CD14-positive monocyte (primary cell): ENCODE measurements around the gene NOS1. TPM values are rescaled to one million over a fixed set of nuclear protein-coding genes. Genes with fewer than 3 reads are reported as not detected.
"Not testable (repeated sequence)": the region's sequence is repeated elsewhere in the genome, so short reads cannot be mapped to it uniquely, and the experiment has no call there.

Experiments used
- DNase-seq, 3 donors: peaks; one replicate each; pipeline ENCODE4 v3.0.0-alpha.2; 2011 to 2022
- H2AFZ ChIP-seq: 2 replicates; pipeline ENCODE4 v1.6.0; 2012; ENCODE audit warnings: mild to moderate bottlenecking, low read depth, low read length, inconsistent platforms; ENCODE audit not compliant: insufficient read depth, poor library complexity, severe bottlenecking
- H3K27ac ChIP-seq, 2 donors: 1 replicate in 1 of 2; 2 replicates in 1 of 2; pipeline ENCODE4 v1.5.1; 2012 to 2013; ENCODE audit warnings: low read length in 2 of 2, control low read depth in 1 of 2, inconsistent platforms in 1 of 2, low read depth in 1 of 2, mild to moderate bottlenecking in 1 of 2
- H3K27me3 ChIP-seq, 2 donors: one replicate each; pipeline versions ENCODE4 v1.6.0 to v1.6.1; 2011 to 2013; ENCODE audit warnings: low read length in 2 of 2; ENCODE audit not compliant: control insufficient read depth in 2 of 2, insufficient read depth in 2 of 2
- H3K36me3 ChIP-seq, 2 donors: replicated peaks in 1 of 2; 1 replicate in 1 of 2; 2 replicates in 1 of 2; pipeline versions ENCODE4 v1.5.1 to v1.6.1; 2012 to 2013; ENCODE audit warnings: low read length in 2 of 2, control low read depth in 1 of 2, inconsistent platforms in 1 of 2, mild to moderate bottlenecking in 1 of 2; ENCODE audit not compliant: insufficient read depth in 2 of 2, control insufficient read depth in 1 of 2
- H3K4me1 ChIP-seq, 2 donors: 1 replicate in 1 of 2; 2 replicates in 1 of 2; pipeline versions ENCODE4 v1.5.1 to v1.6.1; 2012 to 2013; ENCODE audit warnings: low read length in 2 of 2, control low read depth in 1 of 2, inconsistent platforms in 1 of 2, mild to moderate bottlenecking in 1 of 2, moderate library complexity in 1 of 2; ENCODE audit not compliant: insufficient read depth in 2 of 2, control insufficient read depth in 1 of 2
- H3K4me2 ChIP-seq: replicated peaks from 2 replicates; pipeline ENCODE3; 2012; ENCODE audit warnings: low read length, moderate library complexity, mild to moderate bottlenecking; ENCODE audit not compliant: poor library complexity, severe bottlenecking; ENCODE audit errors: extremely low read depth
- H3K4me3 ChIP-seq, 3 experiments: fragments of 200-600 bp in 1 of 3; sonication (generic) in 1 of 3; replicated peaks in 1 of 3; 1 replicate in 2 of 3; 2 replicates in 1 of 3; pipeline ENCODE4 v1.5.1; 2011 to 2013; ENCODE audit warnings: low read length in 3 of 3, mild to moderate bottlenecking in 3 of 3, control low read depth in 2 of 3, low read depth in 2 of 3, inconsistent platforms in 1 of 3, moderate library complexity in 1 of 3
- H3K79me2 ChIP-seq: 2 replicates; pipeline ENCODE4 v1.6.0; 2012; ENCODE audit warnings: mild to moderate bottlenecking, control low read depth, inconsistent platforms, low read length, moderate library complexity; ENCODE audit not compliant: insufficient read depth
- H3K9ac ChIP-seq: 2 replicates; pipeline ENCODE4 v1.6.0; 2017; ENCODE audit warnings: low read length, mild to moderate bottlenecking; ENCODE audit not compliant: insufficient read depth, poor library complexity, severe bottlenecking
- H3K9me3 ChIP-seq, 2 donors: replicated peaks in 1 of 2; 1 replicate in 1 of 2; 2 replicates in 1 of 2; pipeline versions ENCODE4 v1.5.1 to v1.6.1; 2012 to 2013; ENCODE audit warnings: low read length in 2 of 2, control low read depth in 1 of 2; ENCODE audit not compliant: control insufficient read depth in 1 of 2, insufficient read depth in 1 of 2
- H4K20me1 ChIP-seq: 2 replicates; pipeline ENCODE4 v1.6.0; 2012; ENCODE audit warnings: mild to moderate bottlenecking, low read length, control low read depth, moderate library complexity; ENCODE audit not compliant: insufficient read depth
- H3K27ac Mint-ChIP-seq, 7 donors: one replicate each; pipeline ENCODE4 v1.8.0; 2020; ENCODE audit warnings: mild to moderate bottlenecking in 7 of 7, mixed read lengths in 7 of 7, moderate library complexity in 6 of 7, inconsistent platforms in 2 of 7
- H3K27me3 Mint-ChIP-seq, 3 donors: one replicate each; pipeline ENCODE4 v1.8.0; 2021 to 2022; ENCODE audit warnings: low read depth in 3 of 3, mild to moderate bottlenecking in 3 of 3, mixed read lengths in 3 of 3, moderate library complexity in 3 of 3, inconsistent platforms in 1 of 3
- H3K36me3 Mint-ChIP-seq, 2 donors: one replicate each; pipeline ENCODE4 v1.8.0; 2020; ENCODE audit warnings: mixed read lengths in 2 of 2, inconsistent platforms in 1 of 2, mild to moderate bottlenecking in 1 of 2
- H3K4me1 Mint-ChIP-seq: one replicate; pipeline ENCODE4 v1.8.0; 2020; ENCODE audit warnings: mild to moderate bottlenecking, mixed read lengths
- H3K4me3 Mint-ChIP-seq, 2 donors: one replicate each; pipeline ENCODE4 v1.8.0; 2020; ENCODE audit warnings: mild to moderate bottlenecking in 2 of 2, mixed read lengths in 2 of 2, moderate library complexity in 1 of 2
- H3K9me3 Mint-ChIP-seq, 7 donors: one replicate each; pipeline ENCODE4 v1.8.0; 2020 to 2022; ENCODE audit warnings: mixed read lengths in 7 of 7, mild to moderate bottlenecking in 6 of 7, moderate library complexity in 6 of 7, inconsistent platforms in 2 of 7
- CTCF ChIP-seq: fragments of 200-600 bp; IDR thresholded peaks from one replicate; pipeline ENCODE4 v1.8.0; 2022; ENCODE audit warnings: antibody characterized with exemption, mild to moderate bottlenecking
- WGBS: methylation state at CpG from one replicate; pipeline ENCODE4 v1.1.5; 2013; ENCODE audit warnings: missing lambda C conversion rate; ENCODE audit not compliant: insufficient coverage; 5-methylcytosine and 5-hydroxymethylcytosine counted together
- intact Hi-C, 2 donors: fragments of 100-400 bp; cut with micrococcal nuclease; formaldehyde crosslinking; loops; one replicate each; pipeline versions ENCODE4 v1.15.0 to v1.15.1; 2023
- polyA plus RNA-seq, 3 donors: library from polyadenylated mRNA; depleted of rRNA in 1 of 3; unstranded in 2 of 3; stranded (reverse) in 1 of 3; fragments of 300-500 nt in 2 of 3; fragments of >200 nt in 1 of 3; fragmentation: Illumina TruSeq in 2 of 3; gene quantifications; 1 replicate in 2 of 3; 2 replicates in 1 of 3; pipeline ENCODE4 v1.2.3, GENCODE V29; 2012 to 2021

Gene NOS1
- polyA plus RNA-seq, 3 donors, result not detected

GRCh38 chr12:117377758-117378157, 16.3 kb upstream of the NOS1 start:
- H3K27me3 Mint-ChIP-seq, result peaks cover 6 to 8% (median 6%) of the 10 kb centered on the region in 3 donors
- H3K9me3 Mint-ChIP-seq, result peaks cover 0 to 10% (median 3%) of the 10 kb centered on the region in 7 donors
- no peak for DNase-seq
- no peak overlapping the region for H3K27ac ChIP-seq
- H3K27ac Mint-ChIP-seq, result no peak overlapping the region
- no peak overlapping the region for H2AFZ ChIP-seq
- intact Hi-C loops, result no loop called here
- H3K4me1 ChIP-seq, result no peaks in the 10 kb centered on the region
- H3K9ac ChIP-seq, result no peak overlapping the region
- H3K4me2 ChIP-seq, result no peak overlapping the region
- H4K20me1 ChIP-seq, result no peaks in the 10 kb centered on the region
- peaks cover 0 to 2% of the 10 kb centered on the region in 2 donors for H3K27me3 ChIP-seq
- no peak overlapping the region for H3K4me3 ChIP-seq
- H3K4me3 Mint-ChIP-seq, result no peak overlapping the region
- peaks cover 3 to 5% of the 10 kb centered on the region in 2 donors for H3K9me3 ChIP-seq
- TF ChIP-seq CTCF, result no peak
- H3K36me3 Mint-ChIP-seq, result no peaks in the 10 kb centered on the region
- WGBS, result no CpG with 5 or more reads among the region's 2 CpGs
- H3K36me3 ChIP-seq, result no peaks in the 10 kb centered on the region
- H3K79me2 ChIP-seq, result no peaks in the 10 kb centered on the region
- no peaks in the 10 kb centered on the region for H3K4me1 Mint-ChIP-seq

DNA sequence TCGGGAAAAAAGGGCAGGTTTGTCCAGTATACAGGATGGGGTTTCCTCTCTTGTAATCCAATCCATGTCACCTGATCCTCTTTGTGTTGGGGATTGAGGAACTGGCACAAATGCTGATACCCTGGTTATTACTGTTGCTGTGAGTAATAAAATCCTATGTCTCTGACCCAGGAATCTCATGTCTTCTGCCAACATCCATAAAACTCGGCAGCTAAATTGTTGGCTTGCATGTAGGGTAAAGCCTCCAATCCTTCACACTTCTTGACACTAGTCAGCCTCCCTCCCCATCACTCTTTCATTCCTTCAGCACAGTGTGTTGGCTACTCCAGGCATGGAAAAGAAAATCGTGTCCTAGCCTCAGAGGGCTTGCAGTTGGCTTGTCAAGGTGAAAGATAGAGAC, 9.2 kb upstream of the NOS1 start:
- no peaks in the 10 kb centered on the region for H3K27me3 ChIP-seq
- H3K27ac Mint-ChIP-seq, result no peak overlapping the region
- H3K9ac ChIP-seq, result no peak overlapping the region
- no peak for TF ChIP-seq CTCF
- no peaks in the 10 kb centered on the region for H3K36me3 Mint-ChIP-seq
- no peaks in the 10 kb centered on the region for H4K20me1 ChIP-seq
- H3K79me2 ChIP-seq, result no peaks in the 10 kb centered on the region
- H3K4me3 Mint-ChIP-seq, result no peak overlapping the region
- H3K4me1 ChIP-seq, result no peaks in the 10 kb centered on the region
- no peak overlapping the region for H2AFZ ChIP-seq
- H3K36me3 ChIP-seq, result no peaks in the 10 kb centered on the region
- peaks cover 8% of the 10 kb centered on the region for H3K4me1 Mint-ChIP-seq
- H3K9me3 Mint-ChIP-seq, result peaks cover 0 to 8% (median 2%) of the 10 kb centered on the region in 7 donors
- WGBS, result 80% methylated on average over 1 of the region's 3 CpGs
- peaks cover 2 to 15% (median 8%) of the 10 kb centered on the region in 3 donors for H3K27me3 Mint-ChIP-seq
- intact Hi-C loops, result no loop called here
- H3K27ac ChIP-seq, result no peak overlapping the region
- DNase-seq, result no peak
- no peaks in the 10 kb centered on the region for H3K9me3 ChIP-seq
- no peak overlapping the region for H3K4me2 ChIP-seq
- H3K4me3 ChIP-seq, result no peak overlapping the region

GRCh38 chr12:117370000-117370399, 8.6 kb upstream of the NOS1 start:
- not testable (repeated sequence) for H3K4me3 Mint-ChIP-seq, H3K27me3 ChIP-seq, H3K4me1 ChIP-seq, H4K20me1 ChIP-seq, H3K9me3 ChIP-seq, H3K36me3 Mint-ChIP-seq, H2AFZ ChIP-seq, H3K4me3 ChIP-seq, H3K9me3 Mint-ChIP-seq, H3K79me2 ChIP-seq, H3K9ac ChIP-seq, DNase-seq, H3K4me2 ChIP-seq, H3K36me3 ChIP-seq, H3K27ac ChIP-seq, H3K4me1 Mint-ChIP-seq, H3K27ac Mint-ChIP-seq
- WGBS, result 82% methylated on average over 2 of the region's 17 CpGs
- intact Hi-C loops, result loop anchor here in 1 of 2 donors (5.0 kb wide), 1 partner anchor 217 kb away; no protein-coding TSS in a partner anchor
- peaks cover 2 to 18% (median 3%) of the 10 kb centered on the region in 3 donors for H3K27me3 Mint-ChIP-seq
